GM15510 (cell line): Measurements from ENCODE around the gene FOXL2.

Experiments
- POLR2A ChIP-seq: IDR thresholded peaks from 3 replicates; pipeline ENCODE4 v1.6.1; 2011; ENCODE audit warnings: borderline replicate concordance; ENCODE audit not compliant: insufficient read length; ENCODE audit errors: extremely low read depth

FOXL2 gene

DNA sequence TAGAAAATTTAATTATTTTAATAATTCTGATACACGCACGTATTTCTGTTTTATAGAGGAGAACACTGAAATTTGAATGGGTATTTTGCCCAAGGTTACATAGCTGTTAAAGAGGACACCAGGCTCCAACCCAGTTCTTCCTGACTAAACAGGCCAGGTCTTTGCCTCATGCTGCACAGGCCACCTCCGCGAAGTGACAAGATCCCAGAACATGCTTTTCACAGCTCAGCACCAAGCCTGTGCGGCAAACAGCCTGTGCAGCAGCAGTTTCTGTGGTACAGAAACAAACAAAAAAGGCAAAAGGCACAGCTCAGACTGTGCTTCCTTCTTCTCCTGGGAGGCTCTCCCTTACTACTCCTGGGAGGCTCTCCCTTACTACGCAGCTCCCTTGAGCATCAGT is 6.5 kb downstream of the FOXL2 start:
- no peak for TF ChIP-seq POLR2A

DNA sequence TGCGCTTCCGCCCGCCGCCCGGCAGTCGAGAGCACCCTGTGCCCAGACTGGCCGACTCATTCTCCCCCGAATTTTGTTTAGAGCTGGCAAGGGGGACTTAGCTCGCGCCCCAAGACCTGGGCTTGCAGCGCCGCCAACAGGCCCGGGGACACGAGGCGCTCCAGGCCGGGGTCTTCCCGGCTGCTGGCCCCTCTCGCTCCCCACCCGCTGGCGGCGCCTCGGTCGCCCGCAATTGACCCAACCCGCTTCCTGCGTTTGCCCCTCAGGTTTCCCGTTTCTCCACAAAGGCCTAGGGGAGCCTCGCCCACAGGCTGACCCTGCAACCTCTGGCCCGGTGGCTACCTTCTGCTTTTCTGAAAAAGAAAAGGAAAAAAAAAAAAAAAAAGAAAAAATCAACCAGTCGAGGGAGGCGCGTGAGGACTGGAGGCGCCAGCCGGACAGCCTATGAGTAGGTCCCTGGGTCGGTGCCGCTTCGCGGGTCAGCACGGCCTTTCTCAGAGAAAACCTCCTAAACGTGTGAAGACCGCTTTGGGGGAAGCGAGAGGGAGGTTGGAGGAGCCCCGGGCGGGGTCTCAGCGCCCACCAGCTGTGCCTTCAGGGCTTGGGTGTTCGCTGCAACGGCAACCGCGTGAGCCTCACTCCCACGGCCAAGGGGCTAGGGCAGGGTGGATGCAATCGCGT is 7.2 kb downstream of the FOXL2 start:
- TF ChIP-seq POLR2A = no peak

DNA sequence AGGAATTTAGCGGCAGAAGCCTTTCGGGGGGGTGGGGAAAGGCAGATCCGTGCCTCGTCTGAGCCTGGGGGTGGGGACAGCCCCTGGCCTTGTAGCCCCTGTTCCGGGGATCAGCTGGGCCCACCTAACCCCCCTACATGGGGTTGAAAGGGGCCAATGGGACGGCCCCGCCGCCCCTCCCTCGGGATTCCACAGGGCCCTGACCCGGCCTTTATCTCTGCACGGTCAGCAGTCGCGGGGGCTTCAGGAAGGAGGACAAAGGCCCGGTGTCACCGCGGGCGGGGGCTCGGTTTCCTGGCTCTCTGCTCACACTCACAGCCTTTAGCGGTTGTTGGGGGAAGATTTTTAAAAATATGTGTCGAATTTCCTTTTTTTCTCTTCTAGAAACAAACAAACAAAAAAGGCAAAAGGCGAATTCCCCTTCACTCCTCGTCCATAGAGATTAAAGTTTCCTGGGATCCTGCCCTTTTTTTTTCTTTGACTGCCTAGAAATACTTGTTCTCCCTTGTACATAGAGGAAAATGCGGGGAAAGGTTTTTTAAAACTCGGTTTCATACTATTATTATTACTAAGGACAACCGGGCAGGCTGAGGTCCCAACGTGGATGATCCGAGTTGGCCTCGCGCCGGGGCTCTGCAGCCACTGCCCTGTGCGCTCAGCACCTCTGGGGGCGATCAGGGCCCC is 7.9 kb downstream of the FOXL2 start:
- TF ChIP-seq POLR2A = no peak

DNA sequence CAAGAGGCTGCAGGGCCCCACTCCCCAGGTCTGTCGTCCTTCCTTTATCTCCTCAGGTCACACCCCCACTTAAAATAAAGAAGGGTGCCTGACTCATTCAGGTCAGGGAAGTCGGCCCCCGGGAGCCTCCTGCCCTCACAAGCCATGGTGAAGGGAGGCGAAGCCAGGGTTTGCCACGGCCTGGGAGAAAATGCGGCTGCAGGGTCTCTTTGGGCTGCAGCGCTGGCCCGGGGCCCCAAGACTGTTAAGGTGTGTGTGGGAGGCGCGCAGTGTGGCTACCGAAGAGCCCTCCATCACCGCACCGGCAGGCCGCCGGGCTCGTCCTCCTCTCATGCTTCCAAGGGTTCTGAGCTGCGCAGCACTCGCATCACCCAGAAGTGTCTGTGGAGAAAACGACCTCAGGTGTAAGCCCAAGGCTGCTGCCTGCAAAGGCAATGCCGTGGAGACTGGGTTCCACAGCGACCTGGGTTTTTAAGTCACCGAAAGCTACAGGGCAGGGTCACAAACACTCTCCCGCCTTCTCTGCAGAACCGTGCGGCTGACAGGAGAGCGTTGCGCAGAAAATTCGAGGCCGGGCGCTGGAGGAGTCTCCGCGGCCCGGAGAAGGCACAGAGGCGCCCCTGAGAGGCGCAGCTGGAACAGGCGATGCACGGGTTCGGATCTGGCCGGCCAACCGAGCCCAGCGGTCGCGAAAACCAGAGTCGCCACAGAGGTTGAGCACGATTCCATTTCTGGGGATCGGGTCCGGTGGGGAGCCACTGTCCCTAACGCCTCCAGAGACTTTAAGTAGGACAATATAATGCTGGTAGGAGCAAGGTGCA is 8.7 kb downstream of the FOXL2 start:
- no peak for TF ChIP-seq POLR2A

DNA sequence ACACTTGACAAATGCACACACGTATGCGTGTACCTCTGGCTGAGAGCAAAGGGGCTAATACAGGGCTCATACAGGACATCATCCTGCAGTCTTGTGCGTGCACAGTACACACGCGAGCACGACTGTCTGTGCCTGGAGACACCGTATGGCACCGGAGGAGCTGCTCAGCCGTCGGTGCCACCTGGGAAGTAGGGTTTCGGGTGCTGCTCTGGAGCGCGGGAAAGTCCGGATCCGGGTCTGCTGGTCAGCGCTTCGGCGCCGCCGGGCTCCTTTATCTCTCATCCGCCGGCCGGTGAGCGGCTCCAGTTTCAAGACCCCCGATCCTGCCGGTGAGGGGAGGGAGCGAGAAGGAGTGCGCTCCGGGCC is 9.3 kb downstream of the FOXL2 start:
- TF ChIP-seq POLR2A = no peak

DNA sequence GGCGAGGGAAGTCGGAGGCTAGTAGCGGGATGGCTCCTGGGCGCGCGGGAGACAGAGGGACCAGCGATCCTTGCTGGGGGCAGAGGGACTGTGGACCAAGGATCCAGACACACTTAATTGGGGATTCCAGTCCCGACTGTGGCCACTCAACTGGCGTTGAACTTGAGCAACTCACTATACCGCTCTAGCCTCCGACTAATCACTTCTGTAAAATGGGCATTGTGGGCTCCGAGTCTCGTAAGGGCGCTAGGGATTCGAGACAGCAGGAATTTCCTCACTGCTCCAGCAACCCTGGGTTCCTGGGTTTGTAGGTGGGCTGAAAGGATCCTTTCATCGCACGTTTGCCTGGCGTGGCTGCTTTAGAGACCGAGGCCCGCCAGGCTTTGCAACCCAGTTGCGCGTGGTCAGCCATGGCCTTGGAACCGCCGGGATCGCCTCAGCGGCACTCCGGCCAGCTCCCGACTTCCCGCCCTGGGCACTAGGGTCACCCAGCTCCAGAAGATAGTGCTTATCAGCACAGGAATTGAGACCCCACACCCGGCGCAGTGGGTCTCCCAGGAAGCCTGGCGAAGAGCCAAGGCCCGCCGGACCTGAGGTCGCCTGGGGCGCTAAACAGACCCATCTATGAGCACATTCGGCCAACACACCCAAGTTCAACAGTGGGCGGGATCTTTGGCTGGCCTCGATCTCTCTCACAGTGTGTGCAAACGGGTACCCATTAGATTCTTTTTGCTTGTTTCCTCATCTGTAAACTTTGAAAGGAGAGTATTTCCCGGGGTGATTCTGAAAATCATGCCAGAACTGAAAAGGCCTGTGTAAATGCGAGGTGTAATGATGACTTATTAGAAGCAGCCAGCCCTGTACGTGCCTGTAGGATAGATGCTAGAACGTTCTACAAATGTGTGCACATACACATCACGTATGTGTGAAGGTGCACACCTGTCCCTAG is 9.9 kb downstream of the FOXL2 start:
- no peak for TF ChIP-seq POLR2A

DNA sequence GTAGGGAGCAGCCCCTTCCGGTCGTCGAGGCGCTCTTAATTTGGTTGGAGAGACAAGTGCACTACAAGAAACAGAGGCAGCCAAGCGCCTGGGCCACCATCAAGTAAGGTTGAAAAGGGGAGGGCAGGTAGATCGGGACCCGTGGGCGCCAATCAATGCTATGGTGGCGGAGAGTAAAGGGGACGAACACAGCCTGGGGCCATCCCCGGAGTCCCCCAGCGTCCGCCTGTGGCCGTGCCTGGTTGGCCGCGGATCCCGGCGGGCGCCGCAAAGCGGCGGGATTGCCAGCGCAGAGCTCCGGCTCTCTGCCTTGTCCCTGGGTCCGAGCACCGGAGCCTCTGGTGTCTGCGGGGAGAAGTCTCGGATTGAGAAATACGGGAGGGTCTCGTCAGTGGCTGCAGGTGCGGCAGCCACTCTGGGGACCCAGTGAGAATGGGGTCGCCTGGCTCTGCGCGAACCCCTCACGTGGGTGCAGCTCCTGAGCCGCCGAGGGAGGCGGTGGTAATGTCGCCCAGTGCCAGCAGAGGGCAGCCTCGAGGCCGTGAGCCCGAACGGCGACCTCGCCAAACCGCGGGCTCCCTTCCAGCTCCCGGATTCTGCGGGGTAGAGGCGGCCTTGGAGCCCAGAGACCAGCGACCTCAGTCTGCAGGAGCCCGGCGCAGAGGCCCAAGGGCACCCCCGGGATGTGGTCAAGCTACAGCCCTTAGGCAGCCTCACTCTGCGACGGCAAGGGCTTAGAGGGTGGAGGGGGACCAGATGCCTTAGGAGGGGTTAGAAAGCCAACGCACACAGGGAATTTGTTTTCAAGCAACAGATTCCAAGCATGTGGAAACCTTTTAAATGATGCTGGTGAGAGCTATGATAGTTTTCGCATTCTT is 10.8 kb downstream of the FOXL2 start:
- TF ChIP-seq POLR2A = no peak

DNA sequence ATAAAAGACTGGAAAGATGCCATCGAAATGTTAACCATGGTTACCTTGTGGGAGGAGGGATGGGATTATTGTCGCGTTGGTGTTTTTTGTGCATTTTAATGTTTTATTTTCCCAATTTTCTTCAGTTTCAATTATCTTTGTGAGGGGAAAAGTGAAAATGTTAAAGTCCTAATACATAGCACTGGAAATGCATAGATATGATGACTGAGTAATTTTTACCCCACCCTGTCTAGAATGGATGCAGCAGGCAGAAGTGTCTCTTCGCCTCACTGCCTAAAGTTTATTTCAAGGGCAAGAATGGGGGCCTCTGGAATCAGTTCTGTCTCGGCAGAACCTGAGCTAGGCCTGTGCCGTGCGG is 11.5 kb downstream of the FOXL2 start:
- TF ChIP-seq POLR2A = no peak

DNA sequence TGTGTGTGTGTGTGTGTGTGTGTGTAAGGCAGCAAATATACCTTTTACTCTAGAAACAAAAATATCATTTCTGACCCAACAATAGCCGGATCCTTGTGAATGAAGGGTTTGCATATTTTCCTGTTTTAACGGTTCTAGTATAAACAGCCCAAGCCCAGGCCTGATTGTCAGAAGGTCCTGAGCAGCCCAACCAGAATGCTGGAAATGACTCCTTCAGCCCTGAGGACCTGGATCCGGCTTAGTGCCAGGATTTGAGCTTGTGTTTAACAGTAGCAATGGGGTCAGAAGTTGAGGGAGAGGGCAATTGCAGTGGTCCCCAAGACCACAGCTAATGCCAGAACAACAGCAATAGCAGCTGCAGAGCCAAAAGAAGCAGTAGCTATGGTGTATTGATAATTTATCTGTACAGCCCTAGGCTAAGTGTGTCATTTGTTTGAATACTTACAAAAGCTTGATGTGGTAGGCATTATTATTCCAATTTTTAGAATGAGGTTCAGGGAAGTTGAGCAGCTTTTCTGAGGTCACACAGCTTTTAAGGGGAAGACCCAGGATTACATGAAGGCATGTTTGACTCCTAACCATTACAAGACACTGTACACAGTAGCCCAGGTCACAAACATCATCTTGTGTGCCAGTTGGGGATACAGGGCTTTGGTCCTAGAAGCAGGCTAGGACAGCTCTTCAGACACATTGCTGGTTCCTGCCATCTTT is 12.8 kb downstream of the FOXL2 start:
- no peak for TF ChIP-seq POLR2A

DNA sequence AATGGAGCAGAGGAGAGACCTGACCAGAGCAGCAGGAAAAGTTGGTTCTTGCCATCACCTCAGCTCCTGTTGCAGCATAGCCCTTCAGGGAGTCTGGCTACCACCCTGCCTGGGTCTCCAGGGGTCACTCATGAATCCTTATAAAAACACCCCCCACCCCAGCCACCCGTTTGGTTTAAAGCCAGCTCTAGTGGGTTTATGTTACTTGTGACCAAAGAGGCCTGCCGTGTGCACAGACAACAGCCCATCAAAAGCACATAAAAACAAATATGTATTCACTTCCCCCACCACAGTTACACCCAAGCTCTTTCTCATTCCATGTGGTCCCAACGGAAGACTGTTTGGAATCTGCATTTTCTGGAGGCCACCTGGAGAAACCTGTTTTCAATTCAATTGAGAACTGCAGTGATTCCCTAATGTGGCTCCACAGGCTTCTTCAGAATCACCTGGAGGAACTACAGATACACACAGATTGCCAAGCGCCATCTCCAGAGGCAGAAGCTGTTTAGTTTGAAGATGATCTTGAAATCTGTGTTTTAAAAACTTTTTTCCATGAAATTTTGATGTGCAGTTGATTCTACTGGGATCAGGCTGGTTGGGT is 13.8 kb downstream of the FOXL2 start:
- no peak for TF ChIP-seq POLR2A

DNA sequence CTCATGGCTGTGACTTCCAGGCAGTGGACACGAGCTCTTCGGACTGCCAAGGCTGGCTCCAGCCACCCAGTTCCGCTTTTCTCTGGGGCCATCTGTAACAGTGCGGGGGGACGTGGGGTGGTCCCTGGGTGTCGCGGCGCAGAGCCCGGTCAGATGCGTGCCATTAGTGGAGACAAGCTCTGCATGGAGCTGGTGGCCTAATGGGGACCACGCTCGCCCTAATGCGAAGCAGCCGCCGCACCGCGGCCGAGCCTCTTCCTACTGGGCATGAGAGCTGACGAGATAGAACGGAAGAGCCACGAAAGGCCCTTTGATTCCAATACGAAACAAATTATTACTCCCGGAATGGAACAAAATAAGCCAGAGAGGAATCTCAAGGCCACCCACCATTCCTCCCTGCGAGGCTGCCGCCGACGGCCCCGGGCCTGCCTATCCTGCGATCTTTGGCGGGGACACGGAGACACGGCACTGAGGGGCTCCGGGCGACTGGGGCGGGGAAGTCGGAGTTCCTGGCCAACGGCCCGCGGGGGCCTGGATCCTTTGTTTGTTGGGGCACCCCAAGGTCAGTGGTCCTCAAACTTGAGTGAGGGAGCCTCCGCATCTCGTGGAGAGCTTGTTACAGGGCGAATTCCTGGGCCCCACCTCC is 18.1 kb downstream of the FOXL2 start:
- TF ChIP-seq POLR2A = no peak

DNA sequence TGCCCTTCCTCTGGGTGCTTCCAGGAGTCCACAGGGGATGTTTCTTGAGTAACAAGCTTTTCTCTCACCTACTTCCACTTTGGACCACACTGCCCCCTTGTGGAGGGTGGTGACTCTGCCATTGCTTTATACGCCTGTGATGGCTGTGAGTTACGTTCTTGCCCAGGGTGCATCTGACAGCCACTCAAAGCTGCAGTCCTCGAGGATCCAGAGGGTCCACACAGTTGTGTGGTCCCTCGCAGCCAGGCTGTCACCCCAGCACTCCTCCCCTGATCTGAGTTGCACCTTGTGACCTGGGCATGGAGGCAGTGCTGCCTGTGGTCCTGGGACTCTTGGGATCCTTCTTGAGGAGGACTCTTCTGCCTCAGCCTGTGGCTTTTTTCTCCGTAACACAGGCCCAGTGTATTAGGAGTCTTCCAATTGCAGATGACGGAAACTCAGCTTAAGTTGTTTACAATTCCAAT is 23.4 kb downstream of the FOXL2 start:
- TF ChIP-seq POLR2A = no peak
